Mesenchymal stem cell (in vitro differentiated cells and primary cell): Measurements from ENCODE around the gene STK40.
A peak's percentile ranks its signal among the peaks of the same experiment; 100 is the strongest.

Source experiments
- DNase-seq: peaks from one replicate; pipeline ENCODE4 v3.0.0-alpha.2; 2013
- H2AFZ ChIP-seq: one replicate; pipeline ENCODE4 v1.6.1; 2013; ENCODE audit warnings: low read depth, mild to moderate bottlenecking, control low read depth, inconsistent platforms, low read length, moderate library complexity
- H2AK5ac ChIP-seq: 2 replicates; pipeline ENCODE4 v1.6.1; 2013; ENCODE audit warnings: low read length, moderate library complexity, mild to moderate bottlenecking, inconsistent platforms; ENCODE audit not compliant: severe bottlenecking
- H2BK120ac ChIP-seq: one replicate; pipeline ENCODE4 v1.6.1; 2013; ENCODE audit warnings: low read depth, mild to moderate bottlenecking, inconsistent platforms, low read length, moderate library complexity
- H2BK12ac ChIP-seq, 2 experiments: one replicate each; pipeline ENCODE4 v1.6.1; 2013; ENCODE audit warnings: inconsistent platforms in 2 of 2, low read length in 2 of 2, mild to moderate bottlenecking in 2 of 2, moderate library complexity in 2 of 2, control low read depth in 1 of 2
- H2BK15ac ChIP-seq: one replicate; pipeline ENCODE4 v1.6.1; 2013; ENCODE audit warnings: mild to moderate bottlenecking, low read depth, inconsistent platforms; ENCODE audit not compliant: poor library complexity, severe bottlenecking
- H2BK5ac ChIP-seq: 2 replicates; pipeline ENCODE4 v1.6.1; 2013; ENCODE audit warnings: low read depth, mild to moderate bottlenecking, low read length, control low read depth, inconsistent platforms; ENCODE audit not compliant: poor library complexity, severe bottlenecking
- H3K14ac ChIP-seq, 2 experiments: one replicate each; pipeline ENCODE4 v1.6.1; 2013; ENCODE audit warnings: inconsistent platforms in 2 of 2, low read length in 2 of 2, control low read depth in 1 of 2, mild to moderate bottlenecking in 1 of 2, moderate library complexity in 1 of 2
- H3K18ac ChIP-seq, 2 experiments: one replicate each; pipeline ENCODE4 v1.6.1; 2013; ENCODE audit warnings: inconsistent platforms in 2 of 2, low read length in 2 of 2, control low read depth in 1 of 2, low read depth in 1 of 2, mild to moderate bottlenecking in 1 of 2
- H3K23ac ChIP-seq, 2 experiments: one replicate each; pipeline ENCODE4 v1.6.1; 2013; ENCODE audit warnings: inconsistent platforms in 2 of 2, low read length in 2 of 2, mild to moderate bottlenecking in 2 of 2, moderate library complexity in 2 of 2, control low read depth in 1 of 2
- H3K27ac ChIP-seq: 2 replicates; pipeline ENCODE4 v1.5.1; 2013; ENCODE audit warnings: mild to moderate bottlenecking, moderate library complexity, low read length, control low read depth, inconsistent platforms; ENCODE audit not compliant: poor library complexity, severe bottlenecking
- H3K27me3 ChIP-seq, 2 experiments: 2 replicates each; pipeline versions ENCODE4 v1.6.1 to v1.7.0; 2013; ENCODE audit warnings: low read length in 2 of 2, mild to moderate bottlenecking in 2 of 2, moderate library complexity in 2 of 2, control low read depth in 1 of 2, inconsistent platforms in 1 of 2; ENCODE audit not compliant: control insufficient read depth in 1 of 2, insufficient read depth in 1 of 2
- H3K36me3 ChIP-seq, 2 experiments: 2 replicates each; pipeline versions ENCODE4 v1.6.1 to v1.7.0; 2013; ENCODE audit warnings: low read length in 2 of 2, control low read depth in 1 of 2, inconsistent platforms in 1 of 2, low read depth in 1 of 2, mild to moderate bottlenecking in 1 of 2; ENCODE audit not compliant: insufficient read depth in 2 of 2, control insufficient read depth in 1 of 2
- H3K4ac ChIP-seq, 2 experiments: one replicate each; pipeline ENCODE4 v1.6.1; 2013; ENCODE audit warnings: inconsistent platforms in 2 of 2, low read length in 2 of 2, mild to moderate bottlenecking in 2 of 2, moderate library complexity in 2 of 2, control low read depth in 1 of 2, low read depth in 1 of 2
- H3K4me1 ChIP-seq: 2 replicates; pipeline ENCODE4 v1.6.1; 2013; ENCODE audit warnings: low read depth, low read length, control low read depth; ENCODE audit not compliant: control insufficient read depth, insufficient read depth
- H3K4me2 ChIP-seq: 2 replicates; pipeline ENCODE4 v1.6.1; 2013; ENCODE audit warnings: low read length, mild to moderate bottlenecking, inconsistent platforms; ENCODE audit not compliant: poor library complexity, severe bottlenecking
- H3K4me3 ChIP-seq, 2 experiments: 2 replicates each; pipeline versions ENCODE4 v1.5.1 to v1.7.0; 2013; ENCODE audit warnings: low read length in 2 of 2, mild to moderate bottlenecking in 2 of 2, control low read depth in 1 of 2, low read depth in 1 of 2; ENCODE audit not compliant: insufficient read depth in 1 of 2
- H3K79me1 ChIP-seq: replicated peaks from 2 replicates; pipeline ENCODE4 v1.6.1; 2013; ENCODE audit warnings: mild to moderate bottlenecking, control low read depth, low read length, inconsistent platforms; ENCODE audit not compliant: poor library complexity, severe bottlenecking
- H3K9ac ChIP-seq: 2 replicates; pipeline ENCODE4 v1.7.0; 2013; ENCODE audit warnings: mild to moderate bottlenecking, low read length, moderate library complexity
- H3K9me3 ChIP-seq: 2 replicates; pipeline ENCODE4 v1.7.0; 2013; ENCODE audit warnings: mild to moderate bottlenecking, low read length; ENCODE audit not compliant: control insufficient read depth
- H4K8ac ChIP-seq: one replicate; pipeline ENCODE4 v1.6.1; 2013; ENCODE audit warnings: inconsistent platforms, mild to moderate bottlenecking, low read length, moderate library complexity
- H4K91ac ChIP-seq: one replicate; pipeline ENCODE4 v1.6.1; 2013; ENCODE audit warnings: mild to moderate bottlenecking, low read length, inconsistent platforms
- WGBS: methylation state at CpG from one replicate; pipeline ENCODE4 v1.1.7; 2013; ENCODE audit warnings: mixed read lengths; 5-methylcytosine and 5-hydroxymethylcytosine counted together

Gene STK40

GRCh38 chr1:36344395-36344680, 41.4 kb downstream of the STK40 start:
- Histone ChIP-seq H3K14ac (no peak overlapping the region), H2AFZ (no peak overlapping the region), H3K27me3 (no peaks in the 10 kb centered on the region), H2BK12ac (no peak overlapping the region), H3K9me3 (no peaks in the 10 kb centered on the region), H3K4ac (no peak overlapping the region), H2BK120ac (no peak overlapping the region), H2BK5ac (no peak overlapping the region), H2BK15ac (no peak overlapping the region), H3K36me3 (peaks cover 86 to 88% of the 10 kb centered on the region in 2 experiments), H3K9ac (no peak overlapping the region), H3K18ac (no peak overlapping the region), H3K27ac (no peak overlapping the region), H2AK5ac (no peak overlapping the region), H3K4me2 (no peak overlapping the region), H3K4me3 (no peak overlapping the region), H4K91ac (peak overlapping the region; percentile 3), H3K4me1 (peaks cover 32% of the 10 kb centered on the region), H3K23ac (no peak overlapping the region), H3K79me1 (peaks cover 36% of the 10 kb centered on the region), H4K8ac (no peak overlapping the region)
- no peak for DNase-seq
- WGBS, result 96% methylated on average over 8 of the region's 8 CpGs

GRCh38 chr1:36343651-36344394, 41.9 kb downstream of the STK40 start:
- Histone ChIP-seq H4K91ac (peak overlapping the region; percentile 3), H2AK5ac (peak overlapping the region; percentile 17), H2BK120ac (no peak overlapping the region), H3K36me3 (peaks cover 87 to 89% of the 10 kb centered on the region in 2 experiments), H3K18ac (peak overlapping the region in 1 of 2 experiments; percentile 42), H3K23ac (no peak overlapping the region), H2BK5ac (no peak overlapping the region), H2AFZ (no peak overlapping the region), H3K79me1 (peaks cover 33% of the 10 kb centered on the region), H3K14ac (peak overlapping the region in 1 of 2 experiments; percentile 26), H2BK12ac (no peak overlapping the region), H3K27ac (no peak overlapping the region), H3K4me3 (no peak overlapping the region), H4K8ac (no peak overlapping the region), H3K9ac (peak overlapping the region; percentile 65), H3K4me2 (no peak overlapping the region), H3K4me1 (peaks cover 31% of the 10 kb centered on the region), H3K4ac (no peak overlapping the region), H2BK15ac (no peak overlapping the region), H3K9me3 (no peaks in the 10 kb centered on the region), H3K27me3 (no peaks in the 10 kb centered on the region)
- WGBS, result 97% methylated on average over 24 of the region's 24 CpGs
- DNase-seq, result no peak

GRCh38 chr1:36342426-36343185, 43.1 kb downstream of the STK40 start:
- WGBS, result 88% methylated on average over 9 of the region's 10 CpGs
- H3K14ac ChIP-seq, result peak overlapping the region in 1 of 2 experiments; percentile 62

GRCh38 chr1:36341626-36342320, 44.0 kb downstream of the STK40 start:
- no peak overlapping the region for H2AK5ac ChIP-seq
- H3K27me3 ChIP-seq, result no peaks in the 10 kb centered on the region
- no peak overlapping the region for H3K14ac ChIP-seq
- no peak overlapping the region for H2BK12ac ChIP-seq
- H3K27ac ChIP-seq, result no peak overlapping the region
- H4K8ac ChIP-seq, result no peak overlapping the region
- H3K36me3 ChIP-seq, result peaks cover 68 to 82% of the 10 kb centered on the region in 2 experiments
- H3K4me1 ChIP-seq, result peaks cover 32% of the 10 kb centered on the region
- H2BK120ac ChIP-seq, result no peak overlapping the region
- no peak overlapping the region for H4K91ac ChIP-seq
- H2BK5ac ChIP-seq, result no peak overlapping the region
- no peak overlapping the region for H3K4me3 ChIP-seq
- H3K4me2 ChIP-seq, result no peak overlapping the region
- no peak overlapping the region for H2AFZ ChIP-seq
- H3K23ac ChIP-seq, result no peak overlapping the region
- H3K9ac ChIP-seq, result no peak overlapping the region
- H3K4ac ChIP-seq, result no peak overlapping the region
- peaks cover 23% of the 10 kb centered on the region for H3K79me1 ChIP-seq
- H3K9me3 ChIP-seq, result no peaks in the 10 kb centered on the region
- no peak overlapping the region for H2BK15ac ChIP-seq
- H3K18ac ChIP-seq, result no peak overlapping the region
- 96% methylated on average over 34 of the region's 34 CpGs for WGBS
- DNase-seq, result no peak

More at GRCh38 chr1:36342426-36343185, 43.1 kb downstream of the STK40 start:
- H3K4me1 ChIP-seq, result peaks cover 30% of the 10 kb centered on the region
- no peak overlapping the region for H3K4me2 ChIP-seq
- peaks cover 25% of the 10 kb centered on the region for H3K79me1 ChIP-seq
- no peak overlapping the region for H3K4me3 ChIP-seq
- H3K4ac ChIP-seq, result no peak overlapping the region
- H3K9ac ChIP-seq, result peak overlapping the region; percentile 65
- peak; percentile 67 for DNase-seq
- H2BK12ac ChIP-seq, result no peak overlapping the region
- H2BK5ac ChIP-seq, result no peak overlapping the region
- H2AFZ ChIP-seq, result no peak overlapping the region
- peaks cover 75 to 85% of the 10 kb centered on the region in 2 experiments for H3K36me3 ChIP-seq
- H3K9me3 ChIP-seq, result no peaks in the 10 kb centered on the region
- peak overlapping the region; percentile 72 for H3K27ac ChIP-seq
- no peak overlapping the region for H4K8ac ChIP-seq
- H2BK15ac ChIP-seq, result no peak overlapping the region
- H3K27me3 ChIP-seq, result no peaks in the 10 kb centered on the region
- H3K23ac ChIP-seq, result peak overlapping the region in 1 of 2 experiments; percentile 56
- H4K91ac ChIP-seq, result no peak overlapping the region
- H2AK5ac ChIP-seq, result peak overlapping the region; percentile 49
- no peak overlapping the region for H3K18ac ChIP-seq
- no peak overlapping the region for H2BK120ac ChIP-seq
